K562 (cell line): ENCODE measurements around the gene OVOL1. TPM values are rescaled to one million over a fixed set of nuclear protein-coding genes. Genes with fewer than 3 reads are reported as not detected.

ENCODE experiments used
- BMI1 ChIP-seq: fragments of 150-350 bp; IDR thresholded peaks from 2 replicates; pipeline ENCODE4 v1.6.1; 2014; ENCODE audit warnings: low read length
- CBX5 ChIP-seq: IDR thresholded peaks from 2 replicates; pipeline ENCODE4 v1.6.1; 2014; ENCODE audit warnings: low read depth, borderline replicate concordance
- HDAC2 ChIP-seq: fragments of 450-650 bp; IDR thresholded peaks from 2 replicates; pipeline ENCODE4 v1.6.1; 2016; ENCODE audit warnings: mild to moderate bottlenecking
- ILF3 ChIP-seq: fragments of 450-650 bp; IDR thresholded peaks from 2 replicates; pipeline ENCODE4 v1.6.1; 2018; ENCODE audit warnings: antibody characterized with exemption, mild to moderate bottlenecking, moderate library complexity, borderline replicate concordance
- KLF6 ChIP-seq: fragments of 250-450 bp; sonication (Bioruptor Pico); IDR thresholded peaks from 2 replicates; pipeline ENCODE4 v1.4.0; 2020; ENCODE audit warnings: mild to moderate bottlenecking, moderate library complexity, borderline replicate concordance
- MED1 ChIP-seq: sonication (generic); formaldehyde crosslinking; IDR thresholded peaks from 2 replicates; pipeline ENCODE4 v1.8.1; 2023; ENCODE audit warnings: missing genetic modification reagents, borderline replicate concordance
- MYNN ChIP-seq, 2 experiments: sonication (generic); formaldehyde crosslinking in 1 of 2; IDR thresholded peaks; 2 replicates each; pipeline versions ENCODE4 v1.5.0 to v1.6.1; 2016 to 2020; ENCODE audit warnings: antibody characterized with exemption in 1 of 2, missing genetic modification reagents in 1 of 2
- PHB ChIP-seq: fragments of 250-450 bp; sonication (Bioruptor Pico); IDR thresholded peaks from 2 replicates; pipeline ENCODE4 v1.5.0; 2021
- POLR2H ChIP-seq: IDR thresholded peaks from 2 replicates; pipeline ENCODE4 v1.6.1; 2016; ENCODE audit warnings: missing genetic modification characterization, low read depth, mild to moderate bottlenecking, control low read depth, missing compliant biosample characterization, moderate library complexity
- PRDM10 ChIP-seq: fragments of 450-650 bp; IDR thresholded peaks from 2 replicates; pipeline ENCODE4 v1.6.1; 2018; ENCODE audit not compliant: partially characterized antibody
- ZNF12 ChIP-seq: sonication (generic); formaldehyde crosslinking; IDR thresholded peaks from 2 replicates; pipeline ENCODE4 v1.4.0; 2020; ENCODE audit warnings: mild to moderate bottlenecking, missing genetic modification reagents
- ZNF124 ChIP-seq: sonication (generic); formaldehyde crosslinking; IDR thresholded peaks from 2 replicates; pipeline ENCODE4 v1.8.1; 2022; ENCODE audit warnings: missing genetic modification reagents
- ZNF274 ChIP-seq: IDR thresholded peaks from 2 replicates; pipeline ENCODE4 v1.6.1; 2011; ENCODE audit warnings: low read depth, mild to moderate bottlenecking, low read length, moderate library complexity, borderline replicate concordance
- ZNF316 ChIP-seq: fragments of 450-650 bp; IDR thresholded peaks from 2 replicates; pipeline ENCODE4 v1.6.1; 2016
- ZNF511 ChIP-seq: sonication (generic); formaldehyde crosslinking; IDR thresholded peaks from 2 replicates; pipeline ENCODE4 v1.8.0; 2022; ENCODE audit warnings: mild to moderate bottlenecking, missing genetic modification reagents
- ZNF695 ChIP-seq: fragments of 450-650 bp; formaldehyde crosslinking; IDR thresholded peaks from 2 replicates; pipeline ENCODE4 v1.4.0; 2020; ENCODE audit warnings: mild to moderate bottlenecking, moderate library complexity
- polyA plus RNA-seq, 8 experiments: library from polyadenylated mRNA; depleted of rRNA in 4 of 8; stranded (reverse) in 5 of 8; unstranded in 3 of 8; fragments of >200 nt; fragmentation: Nextera tagmentation in 2 of 8; fragmentation: Illumina TruSeq in 1 of 8; extraction: Ambion mirVana in 2 of 8; extraction: Trizol in 1 of 8; gene quantifications; 2 replicates each; pipeline versions ENCODE4 v1.2.1 to v1.2.3, GENCODE V29; 2011 to 2014; ENCODE audit warnings: inconsistent platforms in 1 of 8, missing spikeins in 1 of 8
- total RNA-seq, 7 experiments: library from RNA; depleted of rRNA in 6 of 7; stranded (reverse); fragments of >200 nt in 6 of 7; fragmentation: Illumina TruSeq in 2 of 7; extraction: Trizol in 2 of 7; gene quantifications; 2 replicates each; pipeline versions ENCODE4 v1.2.1 to v1.2.3, GENCODE V29; 2011 to 2021; ENCODE audit warnings: low replicate concordance in 1 of 7

OVOL1 gene
- total and polyA plus RNA-seq, 9 of the 15 experiments (the other 6 are each of a cell fraction or from before 2014, with no cell fraction given): 0.09 TPM; not detected in 8

DNA sequence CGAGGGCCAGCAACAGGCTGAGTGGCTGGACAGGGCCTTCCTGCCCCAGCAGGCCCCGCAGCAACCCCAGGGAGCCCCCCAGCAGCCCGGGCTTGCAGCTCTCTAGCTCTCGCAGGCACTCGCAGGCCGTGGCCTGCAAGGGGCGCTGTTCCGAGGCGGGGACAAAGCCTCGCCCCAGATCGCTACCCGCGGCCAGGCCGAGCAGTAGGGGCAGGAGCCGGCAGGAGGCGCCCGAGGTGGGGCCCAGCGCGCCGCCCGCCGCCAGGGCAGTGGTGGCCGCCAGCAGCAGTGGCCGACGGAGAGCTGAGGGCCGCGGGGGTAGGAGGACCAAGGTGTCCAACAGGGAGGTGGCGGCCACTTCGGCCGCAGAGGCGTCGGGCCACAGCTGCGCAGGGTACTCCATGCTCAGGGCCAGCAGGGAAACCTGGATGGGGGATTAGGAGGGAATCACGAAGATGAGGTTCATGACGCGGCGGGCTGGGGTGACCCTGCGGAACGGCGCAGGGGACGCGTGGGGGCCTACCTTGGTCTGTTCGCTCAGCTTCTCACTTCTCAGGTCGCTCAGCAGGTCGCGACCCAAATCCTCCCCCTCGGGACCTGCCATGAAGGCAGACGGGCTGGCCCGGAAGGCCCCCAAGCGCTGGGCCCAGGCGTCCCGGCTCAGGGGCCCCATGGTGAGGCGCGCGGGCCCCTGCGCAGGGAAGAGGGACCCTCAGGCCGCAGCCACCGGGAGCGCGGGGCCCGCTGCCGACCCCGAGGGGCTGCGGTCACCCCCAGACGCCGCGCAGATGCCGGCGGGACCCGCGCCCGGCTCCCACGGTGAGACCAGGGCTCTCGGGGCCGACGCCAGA is 6.7 kb upstream of the OVOL1 start (continued):
- 0 out of 2 replicates have a peak, but pooled peaks have one; percentile 23 for TF ChIP-seq ZNF124 (CRISPR knock-in tag)
- peak; percentile 5 for TF ChIP-seq PRDM10
- TF ChIP-seq ZNF12: no peak
- no peak for TF ChIP-seq ZNF274
- TF ChIP-seq KLF6 (CRISPR knock-in tag): no peak
- no peak for TF ChIP-seq ZNF316
- no peak for TF ChIP-seq PHB (CRISPR knock-in tag)
- TF ChIP-seq ZNF695 (CRISPR knock-in tag): no peak
- TF ChIP-seq ZNF511 (CRISPR knock-in tag): no peak
- no peak for TF ChIP-seq MED1
- TF ChIP-seq HDAC2: no peak
- no peak for TF ChIP-seq BMI1
- no peak for TF ChIP-seq MYNN (IDR thresholded peaks at IDR 0.05)
- TF ChIP-seq MYNN (CRISPR knock-in tag; IDR thresholded peaks at IDR 0.05): no peak
- no peak for TF ChIP-seq POLR2H (tag)
- peak; percentile 49; the same call in 1 of the 2 replicates for TF ChIP-seq CBX5
- 0 out of 2 replicates have a peak, but pooled peaks have one; percentile 44 for TF ChIP-seq ILF3
